GM23338 (cell line): ENCODE measurements around the gene RGMB. TPM values are rescaled to one million over a fixed set of nuclear protein-coding genes. Genes with fewer than 3 reads are reported as not detected.

Experiments
- ATAC-seq: fragments of 200-7000 bp; cut with Tn5 transposase; 3 replicates; pipeline ENCODE4 v1.9.1; 2020
- DNase-seq: peaks from one replicate; pipeline ENCODE4 v3.0.0-alpha.2; 2015; ENCODE audit warnings: low spot score
- H2AFZ ChIP-seq: fragments of 200-600 bp; sonication (generic); 2 replicates; pipeline ENCODE4 v1.8.0; 2016; ENCODE audit warnings: antibody characterized with exemption, mild to moderate bottlenecking, moderate library complexity
- H3F3A ChIP-seq: fragments of 200-600 bp; sonication (generic); replicated peaks from 2 replicates; pipeline ENCODE4 v1.8.0; 2017; ENCODE audit warnings: antibody characterized with exemption, mixed run types, low read depth
- H3K27ac ChIP-seq: fragments of 200-600 bp; sonication (generic); 2 replicates; pipeline ENCODE4 v1.6.1; 2016; ENCODE audit warnings: low read depth
- H3K27me3 ChIP-seq: fragments of 200-600 bp; sonication (generic); 2 replicates; pipeline ENCODE4 v1.8.0; 2016; ENCODE audit warnings: mild to moderate bottlenecking, mixed run types, moderate library complexity; ENCODE audit not compliant: insufficient read depth
- H3K36me3 ChIP-seq: fragments of 200-600 bp; sonication (generic); 2 replicates; pipeline ENCODE4 v1.8.0; 2016; ENCODE audit warnings: mild to moderate bottlenecking; ENCODE audit not compliant: insufficient read depth
- H3K4me1 ChIP-seq: fragments of 200-600 bp; sonication (generic); 2 replicates; pipeline ENCODE4 v1.8.0; 2016; ENCODE audit warnings: mild to moderate bottlenecking, moderate library complexity; ENCODE audit not compliant: insufficient read depth
- H3K4me2 ChIP-seq: fragments of 200-600 bp; sonication (generic); 2 replicates; pipeline ENCODE4 v1.7.1; 2017; ENCODE audit warnings: mixed run types
- H3K4me3 ChIP-seq: fragments of 200-600 bp; sonication (generic); 2 replicates; pipeline ENCODE4 v1.6.1; 2016; ENCODE audit warnings: mixed run types
- H3K79me2 ChIP-seq: fragments of 200-600 bp; sonication (generic); replicated peaks from 2 replicates; pipeline ENCODE4 v1.8.0; 2017; ENCODE audit warnings: mild to moderate bottlenecking; ENCODE audit not compliant: insufficient read depth
- H3K9me2 ChIP-seq: fragments of 200-600 bp; sonication (generic); 2 replicates; pipeline ENCODE4 v1.8.0; 2017; ENCODE audit not compliant: insufficient read depth
- H4K20me1 ChIP-seq: fragments of 200-600 bp; sonication (generic); replicated peaks from 2 replicates; pipeline ENCODE4 v1.8.0; 2017; ENCODE audit warnings: mild to moderate bottlenecking; ENCODE audit not compliant: insufficient read depth
- H3K27ac Mint-ChIP-seq: 2 replicates; pipeline ENCODE4 v1.8.0; 2020; ENCODE audit warnings: inconsistent platforms, mild to moderate bottlenecking, moderate library complexity, mixed read lengths
- H3K27me3 Mint-ChIP-seq: 3 replicates; pipeline ENCODE4 v1.8.0; 2022; ENCODE audit warnings: low read depth, mild to moderate bottlenecking, moderate library complexity, mixed read lengths, inconsistent platforms; ENCODE audit not compliant: insufficient read depth, poor library complexity
- H3K36me3 Mint-ChIP-seq: 3 replicates; pipeline ENCODE4 v1.8.0; 2021; ENCODE audit warnings: low read depth, mild to moderate bottlenecking, inconsistent platforms, moderate library complexity, mixed read lengths
- H3K4me1 Mint-ChIP-seq: 3 replicates; pipeline ENCODE4 v1.8.0; 2020; ENCODE audit warnings: mild to moderate bottlenecking, inconsistent platforms, mixed read lengths
- H3K4me3 Mint-ChIP-seq: 3 replicates; pipeline ENCODE4 v1.8.0; 2021; ENCODE audit warnings: moderate library complexity, mild to moderate bottlenecking, inconsistent platforms, mixed read lengths
- H3K9me3 Mint-ChIP-seq: 3 replicates; pipeline ENCODE4 v1.8.0; 2020; ENCODE audit warnings: moderate library complexity, mild to moderate bottlenecking, inconsistent platforms, mixed read lengths
- CREB1 ChIP-seq: fragments of 250-450 bp; sonication (Bioruptor Pico); IDR thresholded peaks from 2 replicates; pipeline ENCODE4 v1.5.0; 2020; ENCODE audit warnings: low read depth, mild to moderate bottlenecking, moderate library complexity
- CTCF ChIP-seq, 2 experiments: fragments of 200-600 bp in 1 of 2; sonication (generic) in 1 of 2; conservative IDR thresholded peaks; 2 replicates each; pipeline versions ENCODE4 v1.5.1 to v1.6.1; 2016 to 2017; ENCODE audit warnings: antibody characterized with exemption in 2 of 2, low read depth in 2 of 2, mild to moderate bottlenecking in 2 of 2, moderate library complexity in 1 of 2
- ETS1 ChIP-seq: IDR thresholded peaks from 2 replicates; pipeline ENCODE4 v1.6.1; 2016; ENCODE audit warnings: antibody characterized with exemption
- EZH2 ChIP-seq: fragments of 200-600 bp; sonication (generic); IDR thresholded peaks from one replicate; pipeline ENCODE4 v1.8.0; 2017; ENCODE audit warnings: antibody characterized with exemption, mild to moderate bottlenecking, low read depth; ENCODE audit not compliant: unreplicated experiment
- EZH2phosphoT487 ChIP-seq: fragments of 200-600 bp; sonication (generic); IDR thresholded peaks from one replicate; pipeline ENCODE4 v1.8.1; 2018; ENCODE audit warnings: antibody characterized with exemption; ENCODE audit not compliant: unreplicated experiment
- JUNB ChIP-seq: IDR thresholded peaks from one replicate; pipeline ENCODE4 v1.6.1; 2016; ENCODE audit warnings: antibody characterized with exemption; ENCODE audit not compliant: unreplicated experiment
- NANOG ChIP-seq: IDR thresholded peaks from 2 replicates; pipeline ENCODE4 v1.6.1; 2016; ENCODE audit warnings: antibody characterized with exemption, borderline replicate concordance
- POLR2AphosphoS5 ChIP-seq: IDR thresholded peaks from 2 replicates; pipeline ENCODE4 v1.6.1; 2016; ENCODE audit warnings: antibody characterized with exemption, low read depth
- REST ChIP-seq: IDR thresholded peaks from one replicate; pipeline ENCODE4 v1.6.1; 2018; ENCODE audit warnings: antibody characterized with exemption; ENCODE audit not compliant: unreplicated experiment
- STAT1 ChIP-seq: IDR thresholded peaks from one replicate; pipeline ENCODE4 v1.6.1; 2016; ENCODE audit warnings: antibody characterized with exemption; ENCODE audit not compliant: unreplicated experiment
- ZNF114 ChIP-seq: fragments of 250-450 bp; sonication (Bioruptor Pico); IDR thresholded peaks from 2 replicates; pipeline ENCODE4 v1.5.0; 2020; ENCODE audit warnings: mild to moderate bottlenecking, moderate library complexity
- polyA plus RNA-seq: library from polyadenylated mRNA; unstranded; fragments of >200 nt; fragmentation: Nextera tagmentation; extraction: Ambion mirVana; gene quantifications from 2 replicates; pipeline ENCODE4 v1.2.1, GENCODE V29; 2016
- total RNA-seq: library from RNA; depleted of rRNA; stranded (reverse); fragments of >200 nt; shearing (Covaris generic); gene quantifications from 2 replicates; pipeline ENCODE4 v1.2.3, GENCODE V29; 2014

Gene RGMB
- total and polyA plus RNA-seq, 2 experiments from 2014 or later, result 21.7 to 34.3 TPM

- no peaks in the 10 kb centered on the region for H3K9me2 ChIP-seq
- H3K27me3 ChIP-seq, result no peaks in the 10 kb centered on the region
- no peak overlapping the region for H3K27ac ChIP-seq
- H3K27ac Mint-ChIP-seq, result no peak overlapping the region
- ATAC-seq (no peak), DNase-seq (peak; percentile 68)
- no peak overlapping the region for H3K4me3 ChIP-seq
- H2AFZ ChIP-seq, result no peak overlapping the region
- peaks cover 19% of the 10 kb centered on the region for H3K36me3 Mint-ChIP-seq
- H4K20me1 ChIP-seq, result no peaks in the 10 kb centered on the region
- H3K4me3 Mint-ChIP-seq, result no peak overlapping the region
- no peaks in the 10 kb centered on the region for H3K4me1 Mint-ChIP-seq
- peaks cover 2% of the 10 kb centered on the region for H3K27me3 Mint-ChIP-seq
- no peak overlapping the region for H3K4me2 ChIP-seq
- H3K79me2 ChIP-seq, result no peaks in the 10 kb centered on the region
- H3K4me1 ChIP-seq, result no peaks in the 10 kb centered on the region
- TF ChIP-seq NANOG, result no peak
- peak; percentile 58 for TF ChIP-seq CTCF (conservative IDR thresholded peaks at IDR 0.05; ENCODE audit: low read depth in 2 of 2)
- no peak for TF ChIP-seq STAT1
- H3K36me3 ChIP-seq, result no peaks in the 10 kb centered on the region
- no peaks in the 10 kb centered on the region for H3F3A ChIP-seq
- H3K9me3 Mint-ChIP-seq, result peaks cover 29% of the 10 kb centered on the region
Observed at GRCh38 chr5:98734646-98735045, 38.8 kb upstream of the RGMB start.

- Histone ChIP-seq H2AFZ (no peak overlapping the region), H3K36me3 (no peaks in the 10 kb centered on the region), H3K27me3 (no peaks in the 10 kb centered on the region), H3K27ac (no peak overlapping the region), H3K4me1 (no peaks in the 10 kb centered on the region), H3K4me3 (no peak overlapping the region), H3K79me2 (no peaks in the 10 kb centered on the region), H3K9me2 (no peaks in the 10 kb centered on the region), H4K20me1 (no peaks in the 10 kb centered on the region), H3F3A (no peaks in the 10 kb centered on the region), H3K4me2 (no peak overlapping the region)
- H3K4me3 Mint-ChIP-seq, result no peak overlapping the region
- peaks cover 2% of the 10 kb centered on the region for H3K27me3 Mint-ChIP-seq
- TF ChIP-seq NANOG, result no peak
- no peak for TF ChIP-seq POLR2AphosphoS5
- no peak for TF ChIP-seq EZH2phosphoT487
- no peak for TF ChIP-seq STAT1
- TF ChIP-seq ETS1, result no peak
- TF ChIP-seq EZH2, result no peak
- no peak for TF ChIP-seq CTCF (conservative IDR thresholded peaks at IDR 0.05; ENCODE audit: low read depth in 2 of 2)
- TF ChIP-seq ZNF114 (CRISPR knock-in tag), result no peak
- no peak for TF ChIP-seq JUNB
- TF ChIP-seq REST, result no peak
- no peak for TF ChIP-seq CREB1 (CRISPR knock-in tag)
- DNase-seq (no peak), ATAC-seq (no peak)
- no peaks in the 10 kb centered on the region for H3K4me1 Mint-ChIP-seq
- H3K36me3 Mint-ChIP-seq, result peaks cover 19% of the 10 kb centered on the region
- H3K9me3 Mint-ChIP-seq, result peaks cover 29% of the 10 kb centered on the region
- no peak overlapping the region for H3K27ac Mint-ChIP-seq
Observed at GRCh38 chr5:98735806-98736507, 37.5 kb upstream of the RGMB start.
